OCI-LY1 (cell line): ENCODE data around the gene COBL.

ENCODE experiments used
- H2AFZ ChIP-seq: fragments of 200-600 bp; sonication (generic), shearing (Covaris generic); 2 replicates; pipeline ENCODE4 v1.6.0; 2014; ENCODE audit warnings: antibody characterized with exemption, mild to moderate bottlenecking, low read length
- H3F3A ChIP-seq: fragments of 200-600 bp; sonication (generic), shearing (Covaris generic); 2 replicates; pipeline ENCODE4 v1.6.0; 2014; ENCODE audit warnings: mild to moderate bottlenecking, antibody characterized with exemption, low read length, moderate library complexity; ENCODE audit not compliant: insufficient read depth
- H3K27ac ChIP-seq: fragments of 200-600 bp; sonication (generic); 2 replicates; pipeline ENCODE4 v1.5.1; 2014; ENCODE audit warnings: low read length, mixed run types, mild to moderate bottlenecking, low read depth; ENCODE audit not compliant: poor library complexity, severe bottlenecking
- H3K27me3 ChIP-seq: fragments of 200-600 bp; sonication (generic); 2 replicates; pipeline ENCODE4 v1.6.0; 2014; ENCODE audit warnings: antibody characterized with exemption, mild to moderate bottlenecking, low read length, moderate library complexity; ENCODE audit not compliant: insufficient read depth
- H3K36me3 ChIP-seq: fragments of 200-600 bp; sonication (generic); 2 replicates; pipeline ENCODE4 v1.6.1; 2014; ENCODE audit warnings: mild to moderate bottlenecking, antibody characterized with exemption, low read length, moderate library complexity, mixed read lengths; ENCODE audit not compliant: insufficient read depth
- H3K4me1 ChIP-seq: fragments of 200-600 bp; sonication (generic); 2 replicates; pipeline ENCODE4 v1.5.1; 2014; ENCODE audit warnings: mild to moderate bottlenecking, low read length, moderate library complexity; ENCODE audit not compliant: insufficient read depth, severe bottlenecking
- H3K4me2 ChIP-seq: fragments of 200-600 bp; sonication (generic), shearing (Covaris generic); 2 replicates; pipeline ENCODE4 v1.6.1; 2014; ENCODE audit warnings: low read length
- H3K4me3 ChIP-seq: fragments of 200-600 bp; sonication (generic); 2 replicates; pipeline ENCODE4 v1.5.1; 2014; ENCODE audit warnings: low read length, low read depth, mild to moderate bottlenecking, mixed read lengths; ENCODE audit not compliant: poor library complexity, severe bottlenecking
- H3K79me2 ChIP-seq: fragments of 200-600 bp; shearing (Covaris generic); 2 replicates; pipeline ENCODE4 v1.6.1; 2016; ENCODE audit warnings: mixed run types, low read length, mixed read lengths; ENCODE audit not compliant: insufficient read depth
- H3K9ac ChIP-seq: fragments of 200-600 bp; sonication (generic), shearing (Covaris generic); 2 replicates; pipeline ENCODE4 v1.6.1; 2014; ENCODE audit warnings: mild to moderate bottlenecking, low read length, mixed read lengths
- H3K9me2 ChIP-seq: fragments of 200-600 bp; sonication (generic), shearing (Covaris generic); 2 replicates; pipeline ENCODE4 v1.6.1; 2014; ENCODE audit warnings: low read depth, mild to moderate bottlenecking, low read length, mixed read lengths
- H3K9me3 ChIP-seq: fragments of 200-600 bp; shearing (Covaris generic); 2 replicates; pipeline ENCODE4 v1.6.1; 2014; ENCODE audit warnings: low read length, mixed read lengths
- H4K20me1 ChIP-seq: fragments of 200-600 bp; sonication (generic), shearing (Covaris generic); 2 replicates; pipeline ENCODE4 v1.6.0; 2016; ENCODE audit warnings: mild to moderate bottlenecking, low read length; ENCODE audit not compliant: insufficient read depth
- CTCF ChIP-seq: fragments of 200-600 bp; sonication (generic), shearing (Covaris generic); IDR thresholded peaks from 2 replicates; pipeline ENCODE4 v1.5.1; 2017; ENCODE audit warnings: mild to moderate bottlenecking, antibody characterized with exemption, low read length, moderate library complexity, mixed read lengths
- EZH2 ChIP-seq: fragments of 200-600 bp; sonication (generic), shearing (Covaris generic); IDR thresholded peaks from 2 replicates; pipeline ENCODE4 v1.8.0; 2017; ENCODE audit warnings: borderline replicate concordance, mixed run types, mild to moderate bottlenecking, antibody characterized with exemption, low read length, moderate library complexity, mixed read lengths

Gene COBL

GRCh38 chr7:51139796-51140195 is 176.8 kb downstream of the COBL start:
- TF ChIP-seq EZH2 (no peak), CTCF (no peak)
- Histone ChIP-seq H3K9me3 (no peaks in the 10 kb centered on the region), H3K27me3 (no peaks in the 10 kb centered on the region), H3K36me3 (no peaks in the 10 kb centered on the region), H2AFZ (no peak overlapping the region), H3K27ac (no peak overlapping the region), H3K4me1 (no peaks in the 10 kb centered on the region), H3K79me2 (no peaks in the 10 kb centered on the region), H3K4me2 (no peak overlapping the region), H3F3A (no peaks in the 10 kb centered on the region), H3K9ac (no peak overlapping the region), H4K20me1 (no peaks in the 10 kb centered on the region), H3K9me2 (no peaks in the 10 kb centered on the region), H3K4me3 (no peak overlapping the region)

- H3K9ac ChIP-seq, result no peak overlapping the region
- no peaks in the 10 kb centered on the region for H3K9me3 ChIP-seq
- no peak for TF ChIP-seq CTCF
- TF ChIP-seq EZH2, result no peak
- no peak overlapping the region for H3K4me3 ChIP-seq
- H3K36me3 ChIP-seq, result no peaks in the 10 kb centered on the region
- H2AFZ ChIP-seq, result no peak overlapping the region
- H3K4me2 ChIP-seq, result no peak overlapping the region
- H3K4me1 ChIP-seq, result no peaks in the 10 kb centered on the region
- no peaks in the 10 kb centered on the region for H3K79me2 ChIP-seq
- H4K20me1 ChIP-seq, result no peaks in the 10 kb centered on the region
- H3K9me2 ChIP-seq, result no peaks in the 10 kb centered on the region
- no peaks in the 10 kb centered on the region for H3K27me3 ChIP-seq
- no peaks in the 10 kb centered on the region for H3F3A ChIP-seq
- H3K27ac ChIP-seq, result no peak overlapping the region
Observed at GRCh38 chr7:51138123-51139085, 178.2 kb downstream of the COBL start.

GRCh38 chr7:51135576-51135975 is 181.0 kb downstream of the COBL start:
- no peak overlapping the region for H3K9ac ChIP-seq
- H3F3A ChIP-seq, result no peaks in the 10 kb centered on the region
- peaks cover 6% of the 10 kb centered on the region; the same call in 1 of the 2 replicates for H3K27me3 ChIP-seq
- no peak overlapping the region for H3K4me3 ChIP-seq
- no peaks in the 10 kb centered on the region for H3K9me2 ChIP-seq
- H3K27ac ChIP-seq, result no peak overlapping the region
- H4K20me1 ChIP-seq, result no peaks in the 10 kb centered on the region
- no peaks in the 10 kb centered on the region for H3K9me3 ChIP-seq
- no peak overlapping the region for H3K4me2 ChIP-seq
- TF ChIP-seq CTCF (no peak), EZH2 (no peak)
- no peaks in the 10 kb centered on the region for H3K79me2 ChIP-seq
- no peak overlapping the region for H2AFZ ChIP-seq
- H3K36me3 ChIP-seq, result no peaks in the 10 kb centered on the region
- H3K4me1 ChIP-seq, result no peaks in the 10 kb centered on the region
